RCC 7860 (cell line): ENCODE results near the gene ECPAS.
"Not testable (repeated sequence)": the region's sequence is repeated elsewhere in the genome, so short reads cannot be mapped to it uniquely, and the experiment has no call there.

Experiments used
- DNase-seq: peaks from one replicate; pipeline ENCODE4 v3.0.0-alpha.2; 2015; ENCODE audit warnings: low spot score
- FAIRE-seq: peaks from 2 replicates; lab custom pipeline; 2012; peaks lifted over from hg19 to GRCh38; lab: Jason Lieb, UNC

The ECPAS gene

DNA sequence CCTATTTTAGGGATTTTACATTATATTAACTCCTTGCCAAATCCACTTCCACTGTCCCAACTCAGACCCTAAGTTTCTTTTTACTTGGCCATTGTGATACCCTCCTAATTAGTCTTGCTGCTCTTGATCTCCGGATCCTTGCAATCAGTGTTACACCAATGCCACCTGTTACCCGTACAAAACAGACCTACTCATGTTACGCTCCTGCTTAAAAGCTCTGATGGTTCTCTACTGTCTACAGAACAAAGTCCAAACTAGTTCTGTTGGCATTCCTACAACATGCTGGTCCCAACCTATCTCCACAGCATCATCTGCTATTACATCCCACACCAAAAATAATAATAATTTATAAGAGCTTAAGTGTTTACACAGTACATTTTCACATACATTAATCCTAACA lies 9.8 kb downstream of the ECPAS start:
- DNase-seq (no peak), FAIRE-seq (no peak)

DNA sequence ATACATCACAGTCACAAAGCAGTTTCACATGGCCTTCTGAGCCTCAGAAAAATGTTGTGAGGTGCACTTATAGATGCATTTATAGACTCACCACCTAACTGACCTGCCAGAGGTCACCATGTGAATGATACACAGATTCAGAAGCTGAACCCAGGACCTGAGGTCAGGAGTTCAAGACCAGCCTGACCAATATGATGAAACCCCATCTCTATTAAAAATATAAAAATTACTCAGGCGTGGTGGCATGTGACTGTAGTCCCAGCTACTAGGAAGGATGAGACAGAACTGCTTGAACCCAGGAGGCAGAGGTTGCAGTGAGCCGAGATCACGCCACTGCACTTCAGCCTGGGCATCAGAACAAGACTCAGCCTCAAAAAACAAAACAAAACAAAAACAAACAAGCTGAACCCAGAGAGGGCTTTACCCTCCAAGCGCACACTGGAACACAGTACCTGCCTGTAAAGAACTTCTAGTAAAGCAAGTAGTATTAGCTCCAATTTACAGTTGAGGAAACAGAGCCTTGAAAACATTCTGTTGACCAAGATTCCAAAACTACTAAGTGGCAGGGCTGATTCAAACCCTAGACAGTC lies 16.3 kb downstream of the ECPAS start:
- peak; percentile 25 for DNase-seq
- no peak for FAIRE-seq

DNA sequence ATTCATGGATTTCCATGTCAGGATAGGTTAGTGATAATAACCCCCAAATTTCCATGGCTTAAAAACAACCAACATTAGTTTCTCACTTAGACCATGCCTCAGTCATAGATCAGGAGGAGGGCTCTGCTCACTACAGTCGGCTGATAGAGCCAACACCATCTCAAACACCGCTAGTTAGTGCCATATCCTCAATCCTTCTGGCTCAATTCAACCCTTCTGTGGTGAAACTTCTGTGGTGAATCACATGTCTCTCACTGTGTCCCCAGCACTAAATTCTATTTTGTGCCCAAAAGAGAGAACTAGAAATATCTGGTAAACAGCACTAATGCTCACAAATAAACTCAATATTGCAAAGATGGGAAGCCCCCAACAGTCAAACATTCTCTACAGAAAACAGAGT lies 21.1 kb downstream of the ECPAS start:
- DNase-seq: no peak
- no peak for FAIRE-seq

- DNase-seq (no peak), FAIRE-seq (no peak)
Observed at GRCh38 chr9:111458139-111459009, 25.8 kb downstream of the ECPAS start.

DNA sequence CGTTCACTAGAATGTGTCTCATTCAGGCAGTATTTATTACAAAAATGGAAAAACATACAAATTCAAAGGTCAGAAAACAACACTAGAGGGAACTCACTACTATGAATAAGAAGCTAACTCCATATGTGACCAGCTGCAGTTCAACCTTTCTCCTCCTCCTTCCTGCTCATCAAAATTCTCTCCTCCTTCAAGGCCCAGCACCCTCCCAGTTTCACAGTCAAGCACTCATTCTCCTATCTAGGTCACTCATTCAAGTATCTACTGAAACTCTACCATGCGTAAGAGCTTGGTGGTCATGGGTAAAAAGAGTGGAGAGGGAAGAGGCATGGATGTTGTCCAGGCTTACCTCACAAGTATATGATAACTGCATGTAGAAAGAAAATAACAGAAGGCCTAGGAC lies 27.7 kb downstream of the ECPAS start:
- no peak for FAIRE-seq
- DNase-seq: no peak

GRCh38 chr9:111455638-111456037 lies 28.5 kb downstream of the ECPAS start:
- DNase-seq (no peak), FAIRE-seq (no peak)

DNA sequence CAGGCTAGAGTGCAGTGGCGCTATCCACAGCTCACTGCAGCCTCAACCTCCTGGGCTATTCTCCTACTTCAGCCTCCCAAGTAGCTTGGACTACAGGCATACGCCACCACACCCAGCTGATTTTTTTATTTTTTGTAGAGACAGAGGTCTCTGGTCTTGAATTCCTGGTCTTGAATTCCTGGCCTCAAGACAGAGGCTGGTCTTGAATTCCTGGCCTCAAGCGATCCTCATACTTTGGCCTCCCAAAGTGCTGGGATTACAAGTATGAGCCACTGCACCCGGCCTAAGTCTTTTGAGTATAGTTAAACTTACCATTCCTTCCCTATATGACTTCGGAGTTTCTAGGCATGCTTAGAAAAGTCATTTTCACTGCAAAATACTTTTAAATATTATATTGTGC lies 29.4 kb downstream of the ECPAS start:
- DNase-seq (no peak), FAIRE-seq (no peak)

DNA sequence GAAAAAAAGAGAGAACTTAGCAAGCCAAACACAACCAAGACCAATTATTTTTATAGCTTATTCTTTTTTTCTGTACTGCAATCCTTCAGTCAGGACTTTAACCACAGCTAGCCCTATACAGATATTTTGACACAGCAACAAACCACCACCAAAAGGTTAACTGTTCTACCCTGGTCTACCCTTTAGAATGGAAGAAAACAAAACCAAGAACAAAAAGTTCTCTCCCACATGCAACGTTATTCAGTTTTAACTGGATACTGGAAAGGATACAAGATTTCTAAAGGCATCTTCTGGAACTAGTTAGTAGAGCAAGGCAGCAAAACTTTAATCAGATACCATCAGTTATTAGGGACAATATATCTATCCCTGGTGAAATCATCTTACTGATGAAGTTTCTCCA lies 32.6 kb downstream of the ECPAS start:
- FAIRE-seq (no peak), DNase-seq (no peak)

DNA sequence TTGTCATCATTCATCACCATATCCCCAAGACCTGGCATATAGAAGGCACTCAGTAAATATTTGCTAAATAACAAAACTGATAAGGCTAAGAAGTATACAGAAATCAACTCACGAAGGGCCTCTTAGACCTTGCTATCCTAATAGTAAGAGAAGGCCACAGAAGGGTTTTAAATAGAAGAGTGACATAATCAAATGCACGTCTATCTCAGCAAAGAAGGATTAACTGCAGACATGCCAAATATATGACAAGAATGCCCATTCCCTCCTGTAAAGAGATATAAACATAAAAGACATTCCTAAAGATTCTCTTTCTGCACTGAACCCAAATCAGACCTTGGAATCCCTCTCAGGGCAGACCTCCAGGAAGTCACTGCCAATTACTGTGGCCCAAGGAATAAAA lies 34.1 kb downstream of the ECPAS start:
- DNase-seq (no peak), FAIRE-seq (no peak)

- no peak for DNase-seq
- no peak for FAIRE-seq
Observed at GRCh38 chr9:111449705-111450104, 34.5 kb downstream of the ECPAS start.

DNA sequence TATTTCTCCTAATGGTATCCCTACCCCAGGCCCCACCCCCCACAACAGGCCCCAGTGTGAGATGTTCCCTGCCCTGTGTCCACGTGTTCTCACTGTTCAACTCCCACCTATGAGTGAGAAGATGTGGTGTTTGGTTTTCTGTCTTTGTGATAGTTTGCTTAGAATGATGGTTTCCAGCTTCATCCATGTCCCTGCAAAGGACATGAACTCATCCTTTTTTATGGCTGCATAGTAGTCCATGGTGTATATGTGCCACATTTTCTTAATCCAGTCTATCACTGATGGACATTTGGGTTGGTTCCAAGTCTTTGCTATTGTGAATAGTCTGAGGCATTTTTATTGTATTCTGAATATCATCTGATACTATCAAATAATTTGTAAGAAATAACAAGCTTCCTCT lies 38.4 kb downstream of the ECPAS start:
- not testable (repeated sequence) for DNase-seq, FAIRE-seq

- DNase-seq (no peak), FAIRE-seq (no peak)
Observed at GRCh38 chr9:111443454-111443853, 40.7 kb downstream of the ECPAS start.

DNA sequence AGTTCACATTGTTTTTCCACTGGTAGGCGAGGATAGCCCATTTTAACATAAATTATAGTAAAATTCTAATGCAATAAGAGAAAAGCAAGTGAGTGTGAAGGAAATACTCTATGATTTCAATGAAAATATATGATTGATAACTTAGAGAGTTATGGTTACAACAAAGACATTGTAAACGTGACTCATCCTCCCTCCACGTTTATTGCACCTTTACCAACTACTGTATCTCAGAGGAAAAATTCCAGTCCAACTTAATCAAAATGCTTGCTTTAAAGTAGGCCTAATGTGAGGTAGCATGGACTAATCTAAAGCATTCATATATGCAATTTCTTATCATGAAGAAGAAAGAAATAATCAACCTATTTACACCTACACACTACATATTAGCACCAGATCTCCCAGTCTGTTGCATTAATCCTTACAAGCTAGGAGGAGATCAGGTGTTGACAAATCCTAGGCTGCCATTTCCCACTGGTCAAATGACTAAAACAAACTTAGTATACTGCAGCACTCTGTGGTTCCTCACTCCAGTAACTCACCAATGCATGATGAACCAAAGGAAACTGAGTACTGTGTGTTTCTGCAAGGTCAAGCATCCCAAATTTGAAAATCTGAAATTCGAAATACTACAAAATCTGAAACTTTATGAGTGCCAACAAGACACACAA lies 41.7 kb downstream of the ECPAS start:
- FAIRE-seq (no peak), DNase-seq (no peak)

GRCh38 chr9:111440226-111440625 lies 44.0 kb downstream of the ECPAS start:
- DNase-seq: no peak
- FAIRE-seq: no peak

DNA sequence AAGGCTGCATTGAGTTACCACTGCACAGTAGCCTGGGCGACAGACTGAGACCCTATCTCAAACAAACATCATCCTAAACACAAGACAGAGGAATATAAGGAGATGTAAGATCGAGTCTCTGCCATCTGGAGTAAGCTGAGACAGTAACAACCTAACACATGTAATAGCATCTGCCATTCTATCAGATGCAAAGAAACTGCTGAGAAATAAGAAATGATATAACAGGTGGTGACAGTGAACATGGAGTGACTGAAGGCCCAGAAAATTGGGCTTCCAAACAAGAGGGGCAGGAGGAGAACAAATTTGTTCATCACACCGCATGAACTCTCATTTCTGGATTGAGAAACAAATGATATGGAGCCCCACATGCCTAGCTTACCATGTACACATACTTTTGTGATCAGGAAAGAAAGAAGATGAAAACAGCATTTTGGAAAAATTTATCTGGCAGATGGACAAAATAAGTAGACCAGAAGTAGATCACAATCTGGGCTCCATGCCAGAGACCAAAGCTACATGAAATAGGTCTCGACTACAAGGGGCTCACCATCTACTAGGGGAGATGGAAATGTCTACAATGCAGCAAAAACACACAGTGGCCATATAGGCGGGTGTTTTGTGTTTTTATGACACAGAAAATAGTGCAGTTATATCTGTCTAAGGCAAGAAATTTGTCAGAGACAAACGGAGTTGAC lies 45.5 kb downstream of the ECPAS start:
- DNase-seq: no peak
- FAIRE-seq: no peak

GRCh38 chr9:111436571-111436970 lies 47.6 kb downstream of the ECPAS start:
- FAIRE-seq: peak; percentile 35
- DNase-seq: no peak

DNA sequence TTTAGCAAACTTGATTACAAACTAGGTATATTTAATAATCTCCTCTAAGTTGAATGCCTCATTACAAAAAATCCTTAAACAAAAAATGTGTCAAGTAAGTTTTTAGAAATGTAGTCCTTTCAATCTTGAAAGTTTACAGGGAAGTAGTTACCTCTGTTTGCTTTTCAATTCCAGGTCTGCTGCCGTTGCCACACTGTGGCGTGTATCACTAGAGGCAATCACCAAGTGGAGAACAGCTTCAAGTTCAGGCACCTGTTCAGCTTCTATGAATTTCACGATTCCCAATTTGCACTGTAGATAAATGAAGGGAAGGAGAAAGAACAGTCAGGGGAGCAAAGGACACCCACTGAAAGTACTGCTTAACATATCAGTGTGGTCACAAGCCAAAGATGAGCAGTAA lies 51.1 kb downstream of the ECPAS start:
- DNase-seq (no peak), FAIRE-seq (no peak)

- no peak for DNase-seq
- no peak for FAIRE-seq
Observed at GRCh38 chr9:111431684-111432083, 52.5 kb downstream of the ECPAS start.

GRCh38 chr9:111429175-111429574 lies 55.0 kb downstream of the ECPAS start:
- DNase-seq: no peak
- no peak for FAIRE-seq

- DNase-seq (peak; percentile 59), FAIRE-seq (peak; percentile 91)
Observed at GRCh38 chr9:111427186-111427585, 57.0 kb downstream of the ECPAS start.

DNA sequence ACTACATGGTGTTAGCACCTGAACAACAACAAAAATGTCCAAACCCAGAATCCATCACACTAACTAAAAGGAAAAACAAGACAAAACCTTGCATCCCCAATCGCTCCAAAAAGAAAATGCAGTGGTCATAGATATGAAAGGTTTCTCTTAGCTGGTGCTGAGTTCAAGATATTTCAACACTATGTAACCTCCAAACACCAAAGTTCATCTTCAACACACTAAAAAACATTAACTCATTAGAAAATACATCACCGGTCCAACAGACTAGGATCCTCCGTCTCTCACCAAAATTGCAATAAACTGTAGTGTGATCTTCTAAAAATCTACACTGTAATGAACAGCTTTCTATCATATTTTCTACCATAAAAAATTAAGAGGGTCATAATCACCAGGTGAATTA lies 60.8 kb downstream of the ECPAS start:
- FAIRE-seq (no peak), DNase-seq (no peak)
